ENCODE data around the gene LEFTY1.

GRCh38 chr1:225868631-225869330 is 20.2 kb downstream of the LEFTY1 start:
- TF ChIP-seq CTCF (conservative IDR thresholded peaks at IDR 0.05; ENCODE audit: low read depth, low read length), result no peak
- no peak for TF ChIP-seq NFE2L2 (IDR thresholded peaks at IDR 0.05; ENCODE audit: low read depth, low read length)
- no peak for TF ChIP-seq RAD21 (IDR thresholded peaks at IDR 0.05; ENCODE audit: low read length)
